H1 (cell line): ENCODE results near the gene SLC30A7. TPM values are rescaled to one million over a fixed set of nuclear protein-coding genes. Genes with fewer than 3 reads are reported as not detected.

Experiments
- CTCF ChIA-PET: fragments of 300-600 bp; sonication (Branson Sonifier 250); formaldehyde crosslinking; loops from one replicate; lab custom pipeline; 2021; ENCODE audit not compliant: partially characterized antibody; lab: Charles Lee
- POLR2A ChIA-PET: fragments of 300-600 bp; sonication (Branson Sonifier 250); formaldehyde crosslinking; loops from one replicate; lab custom pipeline; 2021; ENCODE audit warnings: inconsistent platforms; ENCODE audit not compliant: partially characterized antibody; lab: Charles Lee
- DNase-seq, 2 experiments: peaks; one replicate each; pipeline versions ENCODE4 v3.0.0 to v3.0.0-alpha.2; 2010 to 2022; ENCODE audit warnings: low spot score in 2 of 2, low read depth in 1 of 2, mixed read lengths in 1 of 2
- FAIRE-seq: peaks from 2 replicates; lab custom pipeline; 2011; peaks lifted over from hg19 to GRCh38; lab: Jason Lieb, UNC
- H2AFZ ChIP-seq: 2 replicates; pipeline ENCODE4 v1.8.1; 2012; ENCODE audit warnings: low read length, inconsistent platforms
- H2AK5ac ChIP-seq: 2 replicates; pipeline ENCODE4 v1.6.1; 2013; ENCODE audit warnings: low read depth, low read length
- H2BK120ac ChIP-seq: replicated peaks from 2 replicates; pipeline ENCODE3; 2013; ENCODE audit warnings: low read depth, low read length, inconsistent platforms
- H2BK12ac ChIP-seq: 2 replicates; pipeline ENCODE4 v1.6.1; 2013; ENCODE audit warnings: low read depth, low read length
- H2BK15ac ChIP-seq: 2 replicates; pipeline ENCODE4 v1.6.1; 2013; ENCODE audit warnings: low read length
- H2BK20ac ChIP-seq: 2 replicates; pipeline ENCODE4 v1.6.1; 2013; ENCODE audit warnings: low read length
- H2BK5ac ChIP-seq: 2 replicates; pipeline ENCODE4 v1.6.1; 2013; ENCODE audit warnings: low read depth, low read length
- H3K14ac ChIP-seq: 2 replicates; pipeline ENCODE4 v1.6.1; 2013; ENCODE audit warnings: inconsistent platforms; ENCODE audit not compliant: insufficient read length
- H3K18ac ChIP-seq: 2 replicates; pipeline ENCODE4 v1.6.1; 2013; ENCODE audit warnings: low read length; ENCODE audit errors: extremely low read depth
- H3K23ac ChIP-seq: 2 replicates; pipeline ENCODE4 v1.6.1; 2013; ENCODE audit warnings: inconsistent platforms; ENCODE audit not compliant: insufficient read length
- H3K23me2 ChIP-seq: 2 replicates; pipeline ENCODE4 v1.6.1; 2013; ENCODE audit warnings: low read depth, low read length
- H3K27ac ChIP-seq: 2 replicates; pipeline ENCODE4 v1.6.1; 2011; ENCODE audit warnings: low read depth, low read length, inconsistent platforms
- H3K27me3 ChIP-seq, 4 experiments: replicated peaks in 1 of 4; 1 replicate in 1 of 4; 2 replicates in 3 of 4; pipeline versions ENCODE4 v1.6.1 to v1.8.1; 2011 to 2013; ENCODE audit warnings: low read length in 3 of 4, mild to moderate bottlenecking in 3 of 4, inconsistent platforms in 2 of 4, mixed read lengths in 2 of 4, moderate library complexity in 1 of 4; ENCODE audit not compliant: control insufficient read depth in 3 of 4, insufficient read depth in 3 of 4; ENCODE audit errors: extremely low read depth in 1 of 4
- H3K36me3 ChIP-seq, 4 experiments: 2 replicates each; pipeline versions ENCODE4 v1.6.1 to v1.8.1; 2011 to 2013; ENCODE audit warnings: mild to moderate bottlenecking in 4 of 4, low read length in 3 of 4, moderate library complexity in 2 of 4, control low read depth in 1 of 4, inconsistent platforms in 1 of 4; ENCODE audit not compliant: insufficient read depth in 4 of 4, control insufficient read depth in 2 of 4
- H3K4ac ChIP-seq: replicated peaks from 2 replicates; pipeline ENCODE3; 2013; ENCODE audit warnings: low read length, low read depth, mixed read lengths, inconsistent platforms; ENCODE audit not compliant: insufficient read length
- H3K4me1 ChIP-seq, 4 experiments: replicated peaks in 1 of 4; 1 replicate in 1 of 4; 2 replicates in 3 of 4; pipeline versions ENCODE4 v1.6.1 to v1.8.1; 2011 to 2013; ENCODE audit warnings: low read length in 3 of 4, inconsistent platforms in 2 of 4, mixed read lengths in 1 of 4; ENCODE audit not compliant: insufficient read depth in 4 of 4, control insufficient read depth in 3 of 4
- H3K4me2 ChIP-seq, 2 experiments: 2 replicates each; pipeline versions ENCODE4 v1.6.1 to v1.8.1; 2011 to 2013; ENCODE audit warnings: low read depth in 2 of 2, low read length in 2 of 2, control low read depth in 1 of 2, inconsistent platforms in 1 of 2, mild to moderate bottlenecking in 1 of 2; ENCODE audit not compliant: insufficient read depth in 1 of 2
- H3K4me3 ChIP-seq, 4 experiments: fragments of 200-600, 300-600 bp in 1 of 4; sonication (generic), shearing (Covaris generic), sonication (Bioruptor Twin) in 1 of 4; 2 replicates each; pipeline versions ENCODE4 v1.5.1 to v1.8.1; 2011 to 2016; ENCODE audit warnings: low read length in 4 of 4, low read depth in 3 of 4, control low read depth in 2 of 4, inconsistent platforms in 2 of 4, mild to moderate bottlenecking in 2 of 4, mixed read lengths in 1 of 4, moderate library complexity in 1 of 4; ENCODE audit not compliant: insufficient read depth in 2 of 4; ENCODE audit errors: extremely low read depth in 1 of 4
- H3K56ac ChIP-seq: replicated peaks from 2 replicates; pipeline ENCODE3; 2013; ENCODE audit warnings: low read depth, mild to moderate bottlenecking, mixed read lengths, low read length, inconsistent platforms; ENCODE audit not compliant: insufficient read length
- H3K79me1 ChIP-seq: 2 replicates; pipeline ENCODE4 v1.6.1; 2013; ENCODE audit warnings: low read depth, low read length, control low read depth
- H3K79me2 ChIP-seq, 2 experiments: 2 replicates each; pipeline versions ENCODE4 v1.6.1 to v1.8.1; 2012 to 2013; ENCODE audit warnings: low read length in 2 of 2, mild to moderate bottlenecking in 2 of 2, inconsistent platforms in 1 of 2; ENCODE audit not compliant: insufficient read depth in 2 of 2, control insufficient read depth in 1 of 2
- H3K9ac ChIP-seq, 4 experiments: replicated peaks in 1 of 4; 1 replicate in 1 of 4; 2 replicates in 3 of 4; pipeline versions ENCODE4 v1.6.1 to v1.8.1; 2011 to 2013; ENCODE audit warnings: low read depth in 3 of 4, low read length in 3 of 4, control low read depth in 2 of 4, mild to moderate bottlenecking in 2 of 4, moderate library complexity in 2 of 4, inconsistent platforms in 1 of 4; ENCODE audit errors: extremely low read depth in 1 of 4
- H3K9me3 ChIP-seq, 2 experiments: 2 replicates each; pipeline versions ENCODE4 v1.6.1 to v1.8.1; 2012 to 2013; ENCODE audit warnings: mild to moderate bottlenecking in 2 of 2, moderate library complexity in 2 of 2, control low read depth in 1 of 2, inconsistent platforms in 1 of 2, low read depth in 1 of 2, low read length in 1 of 2, mixed read lengths in 1 of 2; ENCODE audit not compliant: insufficient read depth in 2 of 2
- H4K20me1 ChIP-seq, 2 experiments: replicated peaks in 1 of 2; 2 replicates each; pipeline versions ENCODE3 to v1.8.1; 2011 to 2013; ENCODE audit warnings: inconsistent platforms in 2 of 2, low read length in 2 of 2, mild to moderate bottlenecking in 1 of 2; ENCODE audit not compliant: insufficient read depth in 2 of 2, control insufficient read depth in 1 of 2
- H4K5ac ChIP-seq: 2 replicates; pipeline ENCODE4 v1.6.1; 2013; ENCODE audit warnings: low read length, low read depth, mixed read lengths, inconsistent platforms; ENCODE audit not compliant: insufficient read length
- H4K8ac ChIP-seq: 2 replicates; pipeline ENCODE4 v1.8.0; 2013; ENCODE audit warnings: mild to moderate bottlenecking, moderate library complexity, low read length, inconsistent platforms; ENCODE audit not compliant: insufficient read depth; ENCODE audit errors: extremely low read depth
- H4K91ac ChIP-seq: replicated peaks from 2 replicates; pipeline ENCODE3; 2013; ENCODE audit warnings: low read length, mixed read lengths, inconsistent platforms; ENCODE audit not compliant: insufficient read length
- CHD2 ChIP-seq: IDR thresholded peaks from 2 replicates; pipeline ENCODE4 v1.6.1; 2012; ENCODE audit warnings: low read length, improper control_type of control experiment
- PHF8 ChIP-seq: fragments of 200-600 bp; sonication (generic); conservative IDR thresholded peaks from 2 replicates; pipeline ENCODE4 v1.7.1; 2012; ENCODE audit warnings: low read depth, mild to moderate bottlenecking, inconsistent platforms, low read length, moderate library complexity
- POU5F1 ChIP-seq: IDR thresholded peaks from 2 replicates; pipeline ENCODE4 v1.6.1; 2011; ENCODE audit warnings: low read depth, mild to moderate bottlenecking, low read length, moderate library complexity
- RBBP5 ChIP-seq: IDR thresholded peaks from 2 replicates; pipeline ENCODE4 v1.7.1; 2012; ENCODE audit warnings: low read depth, mild to moderate bottlenecking, inconsistent platforms, low read length, moderate library complexity, borderline replicate concordance
- RFX5 ChIP-seq: IDR thresholded peaks from 2 replicates; pipeline ENCODE4 v1.6.1; 2011; ENCODE audit warnings: low read depth, low read length, improper control_type of control experiment, borderline replicate concordance
- SP1 ChIP-seq: IDR thresholded peaks from 2 replicates; pipeline ENCODE4 v1.6.1; 2011; ENCODE audit warnings: low read depth, low read length
- WGBS, 2 experiments: shearing (Covaris generic) in 1 of 2; methylation state at CpG; one replicate each; pipeline versions ENCODE4 v1.1.6 to v1.1.7; 2013 to 2015; ENCODE audit warnings: low lambda C conversion rate in 2 of 2, mixed read lengths in 2 of 2, inconsistent platforms in 1 of 2, low coverage in 1 of 2, missing lambda C conversion rate in 1 of 2; ENCODE audit not compliant: insufficient replicate concordance in 2 of 2, insufficient coverage in 1 of 2, insufficient read length in 1 of 2; ENCODE audit errors: extremely low coverage in 1 of 2, missing lambda C conversion rate in 1 of 2; 5-methylcytosine and 5-hydroxymethylcytosine counted together
- polyA plus RNA-seq, 7 experiments: library from polyadenylated mRNA; depleted of rRNA in 3 of 7; stranded (reverse) in 5 of 7; unstranded in 2 of 7; fragments of >200 nt in 5 of 7; fragments of 200-250 nt in 2 of 7; gene quantifications; 1 replicate in 5 of 7; 2 replicates in 1 of 7; 4 replicates in 1 of 7; pipeline versions ENCODE4 v1.2.1 to v1.2.3, GENCODE V29; 2011 to 2013; ENCODE audit warnings: missing spikeins in 2 of 7, mixed read lengths in 2 of 7
- total RNA-seq: library from RNA; stranded (reverse); fragmentation: NEBNext Ultra II Directional; extraction: Animal tissue kit (Norgen Biotek cat#: 25700); gene quantifications from 2 replicates; pipeline ENCODE4 v1.2.1, GENCODE V29; 2021

Gene SLC30A7
- total and polyA plus RNA-seq, 2 of the 8 experiments (the other 6 are each of a cell fraction or from before 2014, with no cell fraction given) = 5.5 to 22.1 TPM

DNA sequence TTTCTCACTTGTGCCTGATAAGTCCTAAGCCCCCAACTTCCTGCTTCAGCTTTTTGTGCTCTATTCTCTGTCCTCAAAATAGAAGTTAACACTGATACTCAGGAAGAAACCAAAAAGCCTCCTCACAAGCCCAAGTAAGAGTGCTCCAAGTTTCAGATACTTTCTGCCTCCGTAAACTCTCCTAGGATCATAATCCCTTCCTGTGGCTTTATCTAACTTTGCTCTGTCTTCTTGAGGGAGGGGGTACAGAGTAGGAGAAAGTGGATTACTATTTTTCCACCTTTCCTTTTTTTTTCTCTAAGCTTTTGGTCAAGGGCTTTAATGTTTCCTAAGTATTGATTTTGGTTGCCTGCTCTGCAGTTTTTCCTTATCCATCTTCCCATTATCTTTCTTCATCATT is 75.1 kb downstream of the SLC30A7 start:
- H3K27ac ChIP-seq = no peak overlapping the region
- no peak overlapping the region for H2AFZ ChIP-seq
- POLR2A ChIA-PET = no interaction called here

More for the DNA sequence above, 75.1 kb downstream of the SLC30A7 start:
- CTCF ChIA-PET = no interaction called here
- H4K8ac ChIP-seq = no peak overlapping the region
- DNase-seq (no peak), FAIRE-seq (no peak)
- no peak overlapping the region for H3K23ac ChIP-seq
- TF ChIP-seq RFX5 (no peak), RBBP5 (no peak), SP1 (no peak), PHF8 (no peak), CHD2 (no peak), POU5F1 (no peak)
- H2BK120ac ChIP-seq = no peak overlapping the region
- H4K20me1 ChIP-seq = no peaks in the 10 kb centered on the region
- H3K9me3 ChIP-seq = no peaks in the 10 kb centered on the region
- H3K56ac ChIP-seq = no peak overlapping the region
- H2AK5ac ChIP-seq = no peak overlapping the region
- no peaks in the 10 kb centered on the region for H3K79me1 ChIP-seq
- no peak overlapping the region for H2BK12ac ChIP-seq
- 100% methylated on average over 1 of the region's 1 CpG; no CpG with 5 or more reads in 1 of the 2 experiments for whole genome bisulfite sequencing, 2 experiments
- no peak overlapping the region for H2BK5ac ChIP-seq
- H2BK15ac ChIP-seq = no peak overlapping the region
- no peaks in the 10 kb centered on the region for H3K27me3 ChIP-seq
- H3K4me1 ChIP-seq = peaks cover 0 to 10% (median 0%) of the 10 kb centered on the region in 4 experiments; a peak in 1 of 7 replicates
- no peak overlapping the region for H3K4ac ChIP-seq
- no peaks in the 10 kb centered on the region for H3K79me2 ChIP-seq
- no peak overlapping the region for H4K91ac ChIP-seq
- H3K9ac ChIP-seq = no peak overlapping the region
- H2BK20ac ChIP-seq = no peak overlapping the region
- H3K18ac ChIP-seq = no peak overlapping the region
- no peak overlapping the region for H4K5ac ChIP-seq
- peaks cover 0 to 16% (median 5%) of the 10 kb centered on the region in 4 experiments; a peak in 4 of 8 replicates for H3K36me3 ChIP-seq
- no peak overlapping the region for H3K14ac ChIP-seq
- H3K23me2 ChIP-seq = no peaks in the 10 kb centered on the region
- no peak overlapping the region for H3K4me3 ChIP-seq
- H3K4me2 ChIP-seq = no peak overlapping the region
